Measurements from ENCODE around the gene C19orf18. TPM values are rescaled to one million over a fixed set of nuclear protein-coding genes. Genes with fewer than 3 reads are reported as not detected.
A peak's percentile ranks its signal among the peaks of the same experiment; 100 is the strongest.
"Not testable (repeated sequence)": the region's sequence is repeated elsewhere in the genome, so short reads cannot be mapped to it uniquely, and the experiment has no call there.

Gene C19orf18
- total RNA-seq, 1 experiment from 2014 or later: 0.40 TPM

DNA sequence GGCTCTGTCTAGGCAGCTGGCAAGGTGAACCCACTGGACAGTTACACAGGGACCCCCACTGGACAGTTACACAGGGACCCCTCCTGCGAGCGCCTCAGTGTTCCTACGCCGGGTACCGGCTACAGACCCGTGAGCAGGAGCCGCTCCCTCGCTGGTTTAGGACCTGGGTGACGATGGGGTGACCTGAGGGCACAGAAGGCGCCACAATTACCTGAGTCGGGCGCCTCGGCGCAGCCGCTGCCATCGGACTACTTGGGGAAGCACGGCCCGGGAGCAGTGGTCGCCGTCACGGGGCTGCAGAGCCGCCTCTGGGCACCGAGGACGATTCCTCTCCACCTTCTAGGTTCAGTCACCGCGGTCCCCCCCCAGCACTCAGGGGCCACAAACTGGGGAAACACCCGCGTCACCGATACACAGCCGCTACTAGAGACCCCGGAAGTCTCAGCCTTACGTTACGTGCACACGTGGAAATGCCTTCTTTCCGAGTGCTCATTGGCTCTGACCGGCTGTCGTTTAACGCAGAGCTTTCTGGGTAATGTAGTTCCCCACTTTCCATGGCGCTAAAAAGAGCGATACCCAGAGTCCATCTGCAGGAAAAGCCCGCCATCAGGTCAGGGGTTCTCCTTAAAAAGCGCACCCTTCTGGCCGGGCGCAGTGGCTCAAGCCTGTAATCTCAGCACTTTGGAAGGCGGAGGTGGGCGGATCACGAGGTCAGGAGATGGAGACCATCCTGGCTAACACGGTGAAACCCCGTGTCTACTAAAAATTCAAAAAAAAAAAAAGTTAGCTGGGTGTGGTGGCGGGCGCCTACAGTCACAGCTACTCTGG, 58.0 kb downstream of the C19orf18 start, which contains the start of gene ZNF417:
TSS of gene ZNF417 (minus strand) at position 425 of the 828 bp plus-strand sequence. CDS start at position 244, 181 bp downstream.
- intact Hi-C loops (cut with micrococcal nuclease); H3K27me3 ChIP-seq (ENCODE audit: low read length); H3K9me3 ChIP-seq (ENCODE audit: low read length); H3F3A ChIP-seq (ENCODE audit: low read length, unreplicated experiment); H4K20me1 ChIP-seq (ENCODE audit: low read length); POLR2A ChIA-PET (ENCODE audit: unreplicated experiment); H3K27ac ChIP-seq (ENCODE audit: low read length); H3K9me2 ChIP-seq (replicated peaks; ENCODE audit: low read length); H3K4me1 ChIP-seq (ENCODE audit: insufficient read depth, low read length): not testable (repeated sequence)
- Histone ChIP-seq H3K79me2 (ENCODE audit: low read length) (peaks cover 17% of the 10 kb centered on the region), H2AFZ (ENCODE audit: low read length) (peak within 1 kb of the TSS; percentile 94), H3K4me3 (ENCODE audit: low read length) (peak within 1 kb of the TSS; percentile 98), H3K4me2 (ENCODE audit: low read length) (peak within 1 kb of the TSS; percentile 97), H3K9ac (ENCODE audit: low read length) (peak within 1 kb of the TSS; percentile 83), H3K36me3 (ENCODE audit: low read depth, low read length) (peaks cover 31% of the 10 kb centered on the region)
- ATAC-seq (peak; percentile 100), DNase-seq (peak; percentile 97)
- TSS peak; percentile 71 for BruUV-seq (replicated peaks)
- CTCF ChIA-PET: interaction anchor here (1.0 kb wide), 1 partner anchor 312 kb away, joined by 3 read pairs; no protein-coding TSS in a partner anchor
- TF ChIP-seq, protein P1, sequence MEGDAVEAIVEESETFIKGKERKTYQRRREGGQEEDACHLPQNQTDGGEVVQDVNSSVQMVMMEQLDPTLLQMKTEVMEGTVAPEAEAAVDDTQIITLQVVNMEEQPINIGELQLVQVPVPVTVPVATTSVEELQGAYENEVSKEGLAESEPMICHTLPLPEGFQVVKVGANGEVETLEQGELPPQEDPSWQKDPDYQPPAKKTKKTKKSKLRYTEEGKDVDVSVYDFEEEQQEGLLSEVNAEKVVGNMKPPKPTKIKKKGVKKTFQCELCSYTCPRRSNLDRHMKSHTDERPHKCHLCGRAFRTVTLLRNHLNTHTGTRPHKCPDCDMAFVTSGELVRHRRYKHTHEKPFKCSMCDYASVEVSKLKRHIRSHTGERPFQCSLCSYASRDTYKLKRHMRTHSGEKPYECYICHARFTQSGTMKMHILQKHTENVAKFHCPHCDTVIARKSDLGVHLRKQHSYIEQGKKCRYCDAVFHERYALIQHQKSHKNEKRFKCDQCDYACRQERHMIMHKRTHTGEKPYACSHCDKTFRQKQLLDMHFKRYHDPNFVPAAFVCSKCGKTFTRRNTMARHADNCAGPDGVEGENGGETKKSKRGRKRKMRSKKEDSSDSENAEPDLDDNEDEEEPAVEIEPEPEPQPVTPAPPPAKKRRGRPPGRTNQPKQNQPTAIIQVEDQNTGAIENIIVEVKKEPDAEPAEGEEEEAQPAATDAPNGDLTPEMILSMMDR (conservative IDR thresholded peaks at IDR 0.05; ENCODE audit: low read depth, low read length): peak; percentile 43

DNA sequence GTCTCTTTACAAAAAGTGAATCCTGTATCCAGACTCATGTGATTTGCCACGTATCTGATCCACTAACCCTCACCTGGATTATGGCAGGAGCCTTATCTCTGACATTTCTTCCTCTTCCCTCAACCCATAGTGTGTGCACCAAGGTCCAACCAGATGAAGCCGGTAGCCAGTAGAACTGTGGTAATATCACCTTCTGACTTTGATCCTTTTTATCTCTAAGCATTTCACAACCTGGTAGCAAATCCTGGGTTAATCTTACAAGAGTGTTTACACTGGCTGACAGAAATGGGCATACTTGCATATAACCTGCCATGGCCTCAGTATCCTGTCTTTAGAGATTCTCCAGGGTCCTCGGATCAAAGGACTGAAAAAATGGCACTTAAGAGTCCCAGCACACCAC, 59.8 kb downstream of the C19orf18 start:
- BruUV-seq (replicated peaks): no TSS peak
- ATAC-seq: no peak

More for the DNA sequence above, 59.8 kb downstream of the C19orf18 start:
- intact Hi-C loops (cut with micrococcal nuclease): no loop called here
- Histone ChIP-seq H3K9me3 (ENCODE audit: low read length) (peaks cover 4% of the 10 kb centered on the region; the same call in 1 of the 2 replicates), H3K27me3 (ENCODE audit: low read length) (no peaks in the 10 kb centered on the region), H3K36me3 (ENCODE audit: low read depth, low read length) (peaks cover 45% of the 10 kb centered on the region), H3K9ac (ENCODE audit: low read length) (no peak overlapping the region), H3K79me2 (ENCODE audit: low read length) (peaks cover 17% of the 10 kb centered on the region), H3K27ac (ENCODE audit: low read length) (no peak overlapping the region), H3K9me2 (replicated peaks; ENCODE audit: low read length) (no peaks in the 10 kb centered on the region), H3K4me3 (ENCODE audit: low read length) (no peak overlapping the region), H3F3A (ENCODE audit: low read length, unreplicated experiment) (no peaks in the 10 kb centered on the region), H3K4me1 (ENCODE audit: insufficient read depth, low read length) (peaks cover 7% of the 10 kb centered on the region; the same call in 1 of the 2 replicates), H4K20me1 (ENCODE audit: low read length) (no peaks in the 10 kb centered on the region), H2AFZ (ENCODE audit: low read length) (no peak overlapping the region), H3K4me2 (ENCODE audit: low read length) (no peak overlapping the region)
- DNase-seq: no peak
- TF ChIP-seq EZH2 (IDR thresholded peaks at IDR 0.05; ENCODE audit: low read length, unreplicated experiment) (no peak), EZH2phosphoT487 (IDR thresholded peaks at IDR 0.05; ENCODE audit: borderline replicate concordance, low read length) (no peak)
- TF ChIP-seq, protein P1 (conservative IDR thresholded peaks at IDR 0.05; ENCODE audit: low read depth, low read length): no peak
- CTCF ChIA-PET: no interaction called here
- POLR2A ChIA-PET (ENCODE audit: unreplicated experiment): no interaction called here

Other genes with a start within 250 kb of the C19orf18 start
- gene ZNF671, start 246.9 kb downstream of the C19orf18 start, total RNA-seq (2014; rRNA removed): 2.3 and 4.2 TPM in 2 replicates
- 14.1 and 17.3 TPM in 2 replicates for gene ZNF776, start 227.7 kb downstream of the C19orf18 start, total RNA-seq (2014; rRNA removed)
- gene ZNF586, start 204.9 kb downstream of the C19orf18 start, total RNA-seq (2014; rRNA removed): 13.1 and 13.2 TPM in 2 replicates
- gene ZNF552, start 159.6 kb downstream of the C19orf18 start, total RNA-seq (2014; rRNA removed): 8.4 and 12.0 TPM in 2 replicates
- gene ZNF587B, start 144.2 kb downstream of the C19orf18 start, total RNA-seq (2014; rRNA removed): 21.2 and 28.0 TPM in 2 replicates
- 16.3 and 21.4 TPM in 2 replicates for gene ZNF587, start 124.7 kb downstream of the C19orf18 start, total RNA-seq (2014; rRNA removed)
- gene ZNF814, start 85.5 kb downstream of the C19orf18 start, total RNA-seq (2014; rRNA removed): 3.3 and 3.6 TPM in 2 replicates
- 9.3 and 10.1 TPM in 2 replicates for gene ZNF417, start 57.9 kb downstream of the C19orf18 start, total RNA-seq (2014; rRNA removed)
- gene ZNF418, start 39.1 kb downstream of the C19orf18 start, total RNA-seq (2014; rRNA removed): 0.04 TPM in 1 of 2 replicates, not detected in the other
- gene ZNF256, start 26.8 kb downstream of the C19orf18 start, total RNA-seq (2014; rRNA removed): 4.4 and 5.5 TPM in 2 replicates
- 6.0 and 7.0 TPM in 2 replicates for gene ZNF606, start 28.3 kb upstream of the C19orf18 start, total RNA-seq (2014; rRNA removed)
- gene ZSCAN1, start 59.5 kb upstream of the C19orf18 start, total RNA-seq (2014; rRNA removed): not detected in 2 replicates
- gene ZNF135, start 84.7 kb upstream of the C19orf18 start, total RNA-seq (2014; rRNA removed): not detected in 2 replicates
- 0.66 and 1.7 TPM in 2 replicates for gene ZSCAN18, start 123.7 kb upstream of the C19orf18 start, total RNA-seq (2014; rRNA removed)
- gene ZNF329, start 176.3 kb upstream of the C19orf18 start, total RNA-seq (2014; rRNA removed): 8.2 and 10.5 TPM in 2 replicates
- 15.4 and 16.1 TPM in 2 replicates for gene ZNF274, start 208.5 kb upstream of the C19orf18 start, total RNA-seq (2014; rRNA removed)

Data from PC-3 (cell line).